ENCODE results near the gene FOXP1.

- TF ChIP-seq CTCF (IDR thresholded peaks at IDR 0.05 in 4 of 5, conservative IDR thresholded peaks at IDR 0.05 in 1 of 5) (no peak), POLR2A (IDR thresholded peaks at IDR 0.05) (no peak)
Observed at GRCh38 chr3:71521021-71521352, 62.5 kb downstream of the FOXP1 start.
